GM21423 (cell line): ENCODE results near the gene NUP54.
A peak's percentile ranks its signal among the peaks of the same experiment; 100 is the strongest.

Experiments
- ATAC-seq: cut with Tn5 transposase; IDR thresholded peaks from one replicate; pipeline ENCODE4 v1.9.1; 2021; ENCODE audit warnings: mild to moderate bottlenecking, moderate library complexity; ENCODE audit not compliant: unreplicated experiment

Gene NUP54, protein sequence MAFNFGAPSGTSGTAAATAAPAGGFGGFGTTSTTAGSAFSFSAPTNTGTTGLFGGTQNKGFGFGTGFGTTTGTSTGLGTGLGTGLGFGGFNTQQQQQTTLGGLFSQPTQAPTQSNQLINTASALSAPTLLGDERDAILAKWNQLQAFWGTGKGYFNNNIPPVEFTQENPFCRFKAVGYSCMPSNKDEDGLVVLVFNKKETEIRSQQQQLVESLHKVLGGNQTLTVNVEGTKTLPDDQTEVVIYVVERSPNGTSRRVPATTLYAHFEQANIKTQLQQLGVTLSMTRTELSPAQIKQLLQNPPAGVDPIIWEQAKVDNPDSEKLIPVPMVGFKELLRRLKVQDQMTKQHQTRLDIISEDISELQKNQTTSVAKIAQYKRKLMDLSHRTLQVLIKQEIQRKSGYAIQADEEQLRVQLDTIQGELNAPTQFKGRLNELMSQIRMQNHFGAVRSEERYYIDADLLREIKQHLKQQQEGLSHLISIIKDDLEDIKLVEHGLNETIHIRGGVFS

DNA sequence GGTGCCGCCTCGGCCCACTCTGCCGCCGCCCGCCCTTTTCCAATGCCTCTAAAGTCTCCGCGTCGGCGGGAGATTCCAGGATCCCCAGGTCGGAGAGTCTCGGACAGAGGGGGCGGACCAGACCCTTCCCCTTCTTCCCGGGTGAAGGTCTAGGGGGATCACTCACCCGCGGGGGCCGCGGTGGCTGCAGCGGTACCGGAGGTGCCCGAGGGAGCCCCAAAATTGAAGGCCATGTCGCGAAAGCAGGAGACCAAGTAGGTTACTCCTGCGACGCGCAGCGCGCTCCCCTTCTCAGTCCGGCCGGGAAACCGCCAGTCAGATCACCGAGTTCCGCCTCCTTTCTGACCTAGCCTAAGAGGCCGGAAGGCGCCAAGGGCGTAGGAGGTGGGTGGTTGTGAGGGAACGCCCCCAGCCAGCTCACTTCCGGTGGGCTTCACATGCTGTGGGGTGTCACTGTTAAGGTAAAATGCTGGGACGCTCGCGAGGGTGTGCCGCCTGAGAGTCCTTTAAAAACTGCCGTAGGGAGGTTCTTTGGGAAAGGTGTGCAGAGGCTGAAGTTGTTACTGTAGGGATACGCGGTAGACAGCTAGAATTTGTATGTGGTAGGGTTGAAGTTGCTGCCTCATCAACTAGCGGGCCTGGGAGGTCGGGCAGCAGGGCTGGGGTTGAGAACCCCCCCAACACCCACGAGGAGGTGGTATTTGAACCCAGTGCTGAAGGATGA lies at the start of gene NUP54:
NUP54 (minus strand) TSS at position 256 of the 724 bp plus-strand sequence; CDS start at position 233, 23 bp downstream.
- peak; percentile 99 for ATAC-seq

DNA sequence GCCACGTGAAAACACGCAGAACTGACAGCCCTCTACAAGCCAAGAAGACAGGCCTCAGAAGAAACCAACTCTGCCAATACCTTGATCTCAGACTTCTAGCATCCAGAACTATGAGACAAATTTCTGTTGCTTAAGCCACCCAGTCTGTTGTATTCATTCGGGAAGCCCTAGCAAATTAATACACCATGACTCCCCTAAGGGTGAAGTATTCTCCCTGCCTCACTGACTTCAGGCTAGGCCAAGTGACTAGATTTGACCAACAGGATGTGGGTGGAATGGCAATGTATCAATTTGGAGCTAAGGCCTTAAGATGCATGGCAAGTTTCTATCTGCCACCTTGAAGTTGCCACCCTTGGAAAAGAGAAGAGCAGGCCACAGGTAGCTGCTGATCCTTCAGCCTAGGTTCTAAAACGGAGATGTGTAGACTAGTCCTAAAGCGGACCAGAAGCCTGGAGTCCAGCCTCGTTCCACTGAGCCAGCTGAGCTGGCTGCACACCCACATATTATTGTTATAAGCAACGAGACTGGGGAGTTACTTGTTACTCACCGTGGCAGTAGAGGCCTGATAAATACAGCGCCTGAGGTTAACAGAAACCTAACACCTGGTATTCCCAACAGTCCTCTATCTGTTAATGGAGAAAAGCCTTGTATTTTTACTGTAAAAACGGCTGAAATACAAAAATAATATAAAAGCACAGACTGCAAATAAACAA lies 49.0 kb upstream of the NUP54 start:
- ATAC-seq: no peak

DNA sequence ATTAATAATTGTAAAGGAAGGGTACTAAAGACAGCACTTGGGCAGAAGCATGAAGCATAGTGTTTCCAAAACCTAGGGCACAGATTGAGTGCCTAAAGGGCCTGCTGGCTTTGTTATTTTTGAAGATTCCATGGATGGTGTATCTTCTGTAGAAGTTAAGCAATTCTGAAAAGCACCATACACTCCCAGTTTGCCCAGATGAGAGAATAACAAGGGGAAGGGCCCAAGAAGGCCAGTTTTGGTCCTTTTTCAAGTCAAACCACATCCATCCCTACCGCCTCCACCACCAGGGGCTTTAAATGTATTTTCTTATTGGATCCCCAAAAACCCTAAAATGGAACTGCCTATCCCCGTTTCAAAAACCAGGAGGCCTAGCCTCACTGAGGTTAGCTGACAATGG lies 48.2 kb upstream of the NUP54 start:
- ATAC-seq: no peak

DNA sequence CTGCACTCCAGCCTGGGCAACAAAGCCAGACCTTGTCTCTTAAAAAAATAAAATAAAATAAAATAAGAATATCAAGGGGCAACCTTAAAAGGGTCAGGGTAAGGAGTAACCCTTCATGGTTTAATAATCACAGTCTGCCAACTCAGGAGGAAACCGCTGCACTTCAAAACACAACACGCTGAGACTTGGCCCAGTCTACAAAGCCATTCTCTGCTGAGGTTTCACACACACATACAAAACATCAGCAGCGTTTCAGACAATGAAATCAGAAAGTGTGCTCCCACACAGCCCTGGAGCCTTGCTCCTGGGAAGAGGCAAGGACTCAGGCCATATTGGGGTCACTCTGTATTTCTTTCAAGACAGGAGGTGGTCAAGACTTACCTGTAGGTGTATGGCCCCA lies 47.1 kb upstream of the NUP54 start:
- ATAC-seq: no peak

DNA sequence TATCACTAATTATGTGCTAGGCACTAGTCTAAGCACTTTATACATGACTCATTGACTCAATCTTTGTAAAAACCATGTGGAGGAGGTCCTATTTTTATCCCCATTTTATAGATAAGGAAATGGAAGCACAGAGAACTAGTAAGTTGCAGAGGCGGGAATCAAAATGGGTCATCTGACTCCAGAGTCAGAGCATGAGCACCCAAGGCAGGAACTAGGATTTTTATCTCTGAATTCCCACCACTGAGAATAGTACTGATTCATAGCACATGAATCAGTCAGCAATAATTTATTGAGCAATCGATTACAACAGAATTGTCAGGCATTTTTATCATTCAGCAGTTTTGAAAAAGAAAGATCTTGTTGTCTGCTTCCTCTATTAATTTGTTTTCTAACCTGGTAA lies 46.1 kb upstream of the NUP54 start:
- ATAC-seq: no peak

DNA sequence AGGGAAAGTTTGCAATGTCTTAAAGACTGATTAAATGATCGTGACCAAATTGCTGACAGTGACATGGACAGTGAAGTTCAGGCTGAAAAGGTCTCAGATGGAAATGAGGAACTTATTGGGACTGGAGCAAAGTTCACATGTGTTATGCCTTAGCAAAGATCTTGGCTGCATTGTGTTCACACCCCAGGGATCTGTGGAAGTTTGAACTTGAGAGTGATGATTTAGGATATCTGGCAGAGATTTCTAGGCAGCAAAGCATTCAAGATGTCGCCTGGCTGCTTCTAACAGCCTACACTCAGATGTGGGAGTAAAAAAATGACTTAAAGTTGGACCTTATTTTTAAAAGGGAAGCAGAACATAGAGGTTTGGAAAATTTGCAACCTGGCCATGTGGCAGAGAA lies 44.0 kb upstream of the NUP54 start:
- no peak for ATAC-seq

DNA sequence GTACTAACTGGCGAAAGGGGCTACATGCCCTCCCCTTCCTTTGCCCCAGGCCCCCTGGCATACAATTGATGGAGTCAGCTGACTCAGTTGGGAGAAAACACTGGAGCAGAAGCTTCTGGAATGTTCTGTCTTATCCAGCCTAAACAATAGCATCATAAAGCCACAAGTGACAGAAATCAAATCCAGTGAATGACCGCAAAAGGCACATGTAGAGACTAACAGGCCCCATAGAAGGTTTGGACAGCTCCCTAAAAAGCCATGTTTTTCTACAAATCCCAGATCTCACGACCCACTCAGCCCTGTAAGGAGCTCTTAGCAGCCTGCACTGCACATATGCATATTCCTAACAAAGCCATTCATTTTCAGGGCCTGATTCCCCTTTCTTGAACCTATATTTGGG lies 40.4 kb upstream of the NUP54 start:
- no peak for ATAC-seq

DNA sequence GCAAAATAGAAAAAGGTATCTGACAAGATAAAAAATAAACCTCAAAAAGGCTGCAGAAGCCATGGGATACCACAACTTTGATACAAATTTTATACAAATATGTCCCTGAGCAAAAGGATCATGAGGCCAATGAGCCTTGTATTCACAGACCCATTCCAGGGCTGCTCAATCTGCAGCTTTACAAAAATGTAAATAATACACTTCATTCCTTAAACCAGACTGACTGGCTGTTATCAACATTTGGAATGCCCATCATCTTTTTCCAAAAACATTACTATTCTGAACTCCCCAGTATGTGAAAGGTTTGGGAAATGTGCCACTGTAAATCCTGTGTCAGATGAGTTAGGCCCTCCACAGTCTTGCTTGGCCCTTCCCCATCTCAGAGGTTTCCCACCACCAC lies 40.0 kb upstream of the NUP54 start:
- ATAC-seq: no peak

DNA sequence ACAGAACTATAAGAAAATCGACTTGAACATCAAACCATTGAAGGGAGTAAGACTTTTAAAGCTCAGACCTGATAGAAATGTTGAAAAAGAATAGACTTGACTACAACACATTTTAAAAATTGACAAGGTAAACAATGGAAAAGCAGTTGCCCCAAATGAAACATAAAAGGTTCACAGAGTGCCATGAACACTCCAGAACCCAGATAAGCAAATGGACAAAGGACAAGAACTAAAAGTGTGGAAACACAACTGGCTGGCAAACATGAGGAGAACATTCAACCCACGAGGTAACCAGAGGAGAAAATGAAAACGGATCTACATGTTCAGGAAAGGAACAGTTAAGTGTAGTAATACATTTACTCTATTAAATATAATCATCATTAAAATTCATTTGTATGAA lies 39.0 kb upstream of the NUP54 start:
- ATAC-seq: no peak

DNA sequence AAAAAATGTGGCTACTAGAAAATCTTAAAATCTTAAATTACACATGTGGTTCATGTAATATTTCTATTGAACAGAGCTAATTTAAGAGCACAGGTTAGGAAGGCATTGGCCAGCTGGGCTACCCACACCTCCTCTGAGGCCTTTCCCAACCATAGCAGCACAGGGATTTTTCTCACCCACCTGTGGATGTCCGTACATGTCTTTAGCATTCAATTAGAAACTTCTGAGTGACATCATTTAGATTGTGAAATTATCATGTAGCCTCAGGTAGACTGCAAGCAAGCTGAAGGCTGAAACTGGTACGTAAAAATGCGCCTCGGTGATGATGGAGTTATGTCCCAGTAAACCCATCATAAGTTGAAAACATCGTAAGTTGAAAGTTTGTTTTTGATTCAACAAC lies 34.3 kb upstream of the NUP54 start:
- no peak for ATAC-seq

DNA sequence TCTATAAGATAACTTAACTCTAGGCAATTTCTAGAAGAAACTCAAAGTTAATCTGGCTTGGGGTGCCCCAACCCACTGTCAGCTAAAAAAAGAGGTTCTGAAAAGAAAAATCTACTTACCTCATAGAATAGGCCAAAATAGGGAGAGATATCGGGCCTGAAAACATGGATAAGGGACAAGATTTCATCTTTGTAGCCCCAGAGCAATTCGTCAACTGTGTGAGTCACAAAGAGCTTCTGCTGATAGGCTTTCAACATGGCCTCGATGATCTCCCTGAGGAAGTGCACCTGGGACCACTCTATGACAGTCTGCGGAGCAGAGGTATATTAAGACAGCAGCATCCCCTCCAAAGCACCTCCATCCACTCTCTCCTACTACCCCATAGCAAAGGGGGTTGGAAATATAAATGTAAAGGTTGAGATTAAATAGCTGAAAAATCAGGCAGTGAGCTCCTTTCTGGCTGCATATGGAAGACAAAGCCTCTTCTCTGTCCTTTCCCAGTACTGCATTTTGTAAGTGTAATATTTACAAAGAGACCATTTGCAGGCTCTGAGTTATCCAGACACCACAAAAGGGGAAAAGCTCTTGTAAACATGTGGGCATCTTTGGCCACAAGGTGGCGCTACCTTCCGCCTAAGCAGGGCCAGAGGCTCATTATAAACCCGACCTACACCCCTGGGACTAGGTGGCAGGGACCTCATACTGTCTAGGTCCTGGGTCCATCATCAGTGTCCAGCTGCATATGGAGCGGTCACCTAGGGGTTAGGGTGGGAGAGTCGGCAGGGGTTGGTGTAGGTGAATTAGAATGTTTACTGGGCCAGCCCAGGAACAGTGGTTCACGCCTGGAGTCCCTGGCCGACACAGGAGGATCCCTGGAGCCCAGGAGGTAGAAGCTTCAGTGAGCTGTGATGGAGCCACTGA lies 31.5 kb upstream of the NUP54 start:
- peak; percentile 76 for ATAC-seq

DNA sequence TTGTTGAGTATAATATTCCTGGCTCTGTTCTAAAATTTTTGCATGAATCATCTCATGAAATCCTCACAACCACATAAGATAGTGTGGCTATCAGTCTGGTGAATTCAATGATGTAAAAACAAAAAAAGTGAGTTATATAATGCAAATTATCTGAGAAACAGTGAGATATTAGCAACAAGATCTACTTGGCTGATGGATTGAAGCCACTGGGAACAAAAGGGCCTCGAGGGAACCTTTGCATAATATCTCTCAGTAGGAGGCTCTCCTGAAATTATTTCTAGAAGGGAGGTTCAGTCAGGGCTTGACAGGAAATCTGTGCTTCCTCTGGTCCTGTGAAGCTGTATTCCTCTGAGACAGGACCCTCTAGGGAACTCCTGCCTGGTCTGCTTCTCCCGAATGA lies 30.1 kb upstream of the NUP54 start:
- no peak for ATAC-seq

DNA sequence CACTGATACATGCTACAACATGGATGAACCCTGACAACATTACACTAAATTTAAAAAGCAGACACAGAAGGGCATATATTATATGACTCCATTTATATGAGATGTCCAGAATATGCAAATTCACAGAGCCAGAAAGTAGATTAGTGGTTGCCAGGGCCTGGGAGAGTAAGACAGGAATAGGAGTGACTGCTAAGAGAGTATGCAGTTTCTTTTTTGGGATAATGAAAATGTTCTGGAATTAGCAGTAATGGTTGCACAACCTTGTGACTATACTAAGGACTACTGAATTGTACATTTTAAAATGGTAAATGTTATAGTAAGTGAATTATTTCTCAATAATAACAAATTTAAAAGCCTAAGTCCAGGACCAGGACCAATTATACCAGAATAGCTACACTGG lies 29.5 kb upstream of the NUP54 start:
- no peak for ATAC-seq

DNA sequence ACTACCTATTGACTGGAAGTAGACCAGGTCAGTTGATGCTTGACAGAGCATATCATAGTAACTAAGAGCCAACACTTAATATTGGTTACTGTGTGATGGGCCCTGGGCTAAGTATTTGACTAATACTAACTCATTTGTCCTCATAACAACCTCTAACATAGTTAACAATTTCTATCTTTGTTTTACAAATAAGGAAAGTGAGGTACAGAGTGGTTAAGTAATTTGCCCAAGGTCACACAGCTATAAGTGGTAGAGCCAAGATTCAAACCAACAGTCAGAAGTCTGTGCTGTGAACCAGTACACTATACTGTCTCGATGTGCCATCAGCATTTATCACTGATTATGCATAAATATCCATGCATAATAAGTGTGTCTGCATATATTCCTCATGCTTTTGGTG lies 27.1 kb upstream of the NUP54 start:
- no peak for ATAC-seq

DNA sequence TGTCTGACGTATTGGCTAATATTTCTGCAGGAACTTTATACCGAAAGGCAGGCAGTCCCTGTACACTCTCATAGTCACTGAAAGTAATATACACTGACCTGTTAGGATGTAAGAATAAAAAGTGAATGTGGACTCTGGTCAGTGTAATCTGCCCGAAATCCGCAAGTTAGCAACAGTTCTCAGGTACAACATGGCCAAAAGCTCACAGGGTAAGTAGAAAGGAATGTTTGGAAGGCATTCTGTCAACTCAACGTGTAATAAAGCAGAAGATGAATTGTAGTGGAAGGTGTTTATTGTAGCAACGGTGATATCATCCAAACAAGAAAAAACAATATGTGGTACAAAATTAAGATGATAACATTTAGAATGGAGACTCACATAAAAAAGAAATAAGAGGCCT lies 26.0 kb upstream of the NUP54 start:
- no peak for ATAC-seq

DNA sequence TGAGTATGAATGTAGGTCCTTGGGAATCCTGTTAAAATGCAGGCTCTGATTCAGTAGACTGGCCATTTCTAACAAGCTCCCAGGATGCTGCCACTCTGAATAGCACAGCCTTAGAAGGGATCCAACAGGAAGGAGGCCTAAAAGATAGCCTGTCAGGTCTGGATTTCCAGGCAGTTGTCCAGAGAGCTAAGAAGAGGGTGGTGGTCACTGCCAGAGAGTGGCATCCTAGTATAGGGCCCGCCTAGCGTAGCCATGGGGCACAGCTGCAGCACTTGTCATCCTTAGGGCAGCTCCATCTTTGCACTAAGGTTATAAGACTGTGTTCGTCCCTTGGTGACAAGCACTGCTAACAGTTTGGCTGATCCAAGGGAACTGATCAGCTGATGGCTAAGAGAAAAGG lies 20.5 kb upstream of the NUP54 start:
- no peak for ATAC-seq

DNA sequence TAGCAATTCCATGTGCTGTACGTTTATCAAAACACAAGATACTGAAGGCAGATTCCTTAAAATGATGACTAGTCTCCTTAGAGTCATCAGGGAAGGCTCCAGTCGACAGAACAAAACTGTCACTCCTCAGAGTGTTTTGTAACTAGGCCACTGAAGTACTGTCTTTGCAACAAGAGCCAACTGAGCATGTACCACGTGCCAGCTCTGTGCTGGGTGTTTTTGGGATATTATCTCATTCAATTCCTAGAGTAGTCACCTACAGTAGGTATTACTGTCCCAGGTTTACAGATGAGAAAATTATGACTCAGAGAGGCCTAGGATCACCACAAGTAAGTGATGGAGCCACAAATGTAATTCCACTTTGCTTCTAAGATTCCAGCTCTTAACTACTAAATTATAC lies 18.3 kb upstream of the NUP54 start:
- no peak for ATAC-seq

DNA sequence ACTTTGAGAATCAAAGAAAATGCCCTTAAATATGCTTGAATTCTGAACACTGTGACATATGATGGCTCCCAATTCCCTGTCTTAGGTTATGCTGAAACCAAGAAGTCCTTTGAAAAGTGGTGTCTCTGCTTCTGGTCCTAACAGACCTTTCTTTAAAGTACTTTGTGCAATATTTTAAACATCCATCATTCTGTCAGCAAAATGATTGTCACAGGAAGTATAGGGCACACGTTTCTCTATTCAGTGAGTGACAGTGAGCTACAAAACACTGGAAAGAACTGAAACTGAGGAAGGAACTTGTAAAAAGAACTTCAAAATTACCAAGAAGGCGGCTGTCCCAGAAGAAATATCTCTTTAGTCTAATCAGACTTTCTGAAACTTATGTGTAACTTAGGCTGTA lies 12.2 kb upstream of the NUP54 start:
- ATAC-seq: no peak

DNA sequence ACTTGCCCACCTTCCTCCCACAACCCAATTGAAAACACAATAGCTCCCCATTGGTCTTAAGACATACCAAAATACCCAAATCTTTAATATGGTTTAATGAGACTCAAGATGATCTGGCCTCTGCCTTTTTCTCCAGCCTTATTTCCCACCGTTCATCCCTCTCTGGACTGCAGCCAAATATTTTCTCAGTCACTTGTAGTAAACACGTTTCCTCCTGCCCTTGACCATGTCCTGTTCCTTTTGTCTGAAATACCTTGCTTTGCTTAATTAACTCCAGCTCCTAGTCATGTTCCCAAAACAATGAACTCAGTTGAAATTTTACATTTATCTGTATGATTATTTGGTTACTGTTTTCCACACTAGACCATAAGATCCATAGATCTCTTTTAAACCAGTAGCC lies 8.4 kb upstream of the NUP54 start:
- no peak for ATAC-seq

DNA sequence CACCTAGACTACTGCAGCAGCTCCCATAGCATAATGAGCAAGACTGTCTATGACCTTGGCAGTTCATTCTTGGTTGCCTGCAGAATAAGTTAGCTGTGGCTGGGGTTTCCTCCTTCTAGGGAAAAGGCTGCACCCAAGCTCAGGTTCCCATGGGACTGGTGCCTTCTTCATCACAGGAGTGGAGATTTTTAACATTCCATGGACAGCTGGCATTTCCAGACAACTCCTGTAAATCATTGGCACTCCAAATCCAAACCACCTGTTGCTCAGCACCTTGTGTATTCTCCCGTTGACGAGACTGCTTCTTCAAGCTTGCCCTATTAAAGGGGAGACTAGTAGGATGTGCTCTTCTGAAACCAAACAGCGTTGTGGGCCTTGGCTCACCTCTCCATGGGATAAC lies 7.8 kb upstream of the NUP54 start:
- no peak for ATAC-seq

DNA sequence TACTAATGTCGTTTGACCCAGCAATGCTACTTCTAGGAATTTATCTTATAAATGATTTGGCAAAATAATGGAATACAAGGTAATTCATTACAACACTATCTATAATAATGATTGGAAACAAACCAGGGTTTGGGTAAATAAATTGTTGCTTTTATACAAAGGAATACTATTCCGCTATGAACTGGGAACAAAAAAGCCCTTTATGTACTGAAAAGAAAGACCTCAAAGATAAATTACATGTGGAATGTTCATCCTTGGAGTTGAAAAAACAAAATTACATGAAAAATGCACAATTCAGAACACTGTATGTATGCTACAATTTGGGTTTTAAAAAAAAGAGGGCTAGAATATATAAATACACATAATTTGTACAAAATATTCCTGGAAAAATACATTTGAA lies 5.2 kb upstream of the NUP54 start:
- ATAC-seq: no peak
